Mesenteric fat pad (tissue), 1 donor: ENCODE results near the gene TBPL1. TPM values are rescaled to one million over a fixed set of nuclear protein-coding genes. Genes with fewer than 3 reads are reported as not detected.
"Not testable (repeated sequence)": the region's sequence is repeated elsewhere in the genome, so short reads cannot be mapped to it uniquely, and the experiment has no call there.

Experiments
- DNase-seq: peaks from one replicate; pipeline ENCODE4 v3.0.0-alpha.2; 2020; ENCODE audit warnings: low spot score
- total RNA-seq: library from RNA; stranded (reverse); fragmentation: NEBNext Ultra II Directional; extraction: Animal tissue kit (Norgen Biotek cat#: 25700); gene quantifications from one replicate; pipeline ENCODE4 v1.2.1, GENCODE V29; 2021
- donor health status: DM: yes; HTN: yes; CAD: no.

Gene TBPL1
- total RNA-seq, 1 donor from 2014 or later = 16.5 TPM

- DNase-seq = no peak
Observed at GRCh38 chr6:133971861-133972260, 18.8 kb downstream of the TBPL1 start.

- no peak for DNase-seq
Observed at GRCh38 chr6:133972388-133972787, 19.4 kb downstream of the TBPL1 start.

GRCh38 chr6:133973109-133973971, 20.3 kb downstream of the TBPL1 start:
- DNase-seq = no peak

- DNase-seq = no peak
Observed at GRCh38 chr6:133977983-133978895, 25.2 kb downstream of the TBPL1 start.

GRCh38 chr6:133978896-133979240, 25.8 kb downstream of the TBPL1 start:
- no peak for DNase-seq

GRCh38 chr6:133979269-133979963, 26.4 kb downstream of the TBPL1 start:
- DNase-seq = not testable (repeated sequence)

GRCh38 chr6:133980168-133980567, 27.1 kb downstream of the TBPL1 start:
- DNase-seq = no peak

GRCh38 chr6:133983099-133983939, 30.3 kb downstream of the TBPL1 start:
- DNase-seq = no peak

- DNase-seq = no peak
Observed at GRCh38 chr6:133985970-133986369, 32.9 kb downstream of the TBPL1 start.

- DNase-seq = no peak
Observed at GRCh38 chr6:133986942-133987341, 33.9 kb downstream of the TBPL1 start.

- no peak for DNase-seq
Observed at GRCh38 chr6:133989525-133989924, 36.5 kb downstream of the TBPL1 start.

- DNase-seq = no peak
Observed at GRCh38 chr6:133990321-133990720, 37.3 kb downstream of the TBPL1 start.

- no peak for DNase-seq
Observed at GRCh38 chr6:133991096-133991593, 38.1 kb downstream of the TBPL1 start.

GRCh38 chr6:133992992-133993680, 40.1 kb downstream of the TBPL1 start:
- DNase-seq = no peak

- no peak for DNase-seq
Observed at GRCh38 chr6:133995296-133995695, 42.3 kb downstream of the TBPL1 start.

- DNase-seq = no peak
Observed at GRCh38 chr6:133995758-133996157, 42.7 kb downstream of the TBPL1 start.

GRCh38 chr6:133997267-133997666, 44.2 kb downstream of the TBPL1 start:
- DNase-seq = no peak

- DNase-seq = no peak
Observed at GRCh38 chr6:133999305-133999704, 46.3 kb downstream of the TBPL1 start.

- DNase-seq = no peak
Observed at GRCh38 chr6:134000443-134000842, 47.4 kb downstream of the TBPL1 start.

GRCh38 chr6:134002821-134003220, 49.8 kb downstream of the TBPL1 start:
- DNase-seq = no peak
